GM19099 (cell line): ENCODE data around the gene INPP5F.

Experiments used
- POLR2A ChIP-seq: IDR thresholded peaks from 3 replicates; pipeline ENCODE4 v1.6.1; 2011; ENCODE audit warnings: low read depth; ENCODE audit not compliant: insufficient read length; ENCODE audit errors: extremely low read depth

The INPP5F gene

DNA sequence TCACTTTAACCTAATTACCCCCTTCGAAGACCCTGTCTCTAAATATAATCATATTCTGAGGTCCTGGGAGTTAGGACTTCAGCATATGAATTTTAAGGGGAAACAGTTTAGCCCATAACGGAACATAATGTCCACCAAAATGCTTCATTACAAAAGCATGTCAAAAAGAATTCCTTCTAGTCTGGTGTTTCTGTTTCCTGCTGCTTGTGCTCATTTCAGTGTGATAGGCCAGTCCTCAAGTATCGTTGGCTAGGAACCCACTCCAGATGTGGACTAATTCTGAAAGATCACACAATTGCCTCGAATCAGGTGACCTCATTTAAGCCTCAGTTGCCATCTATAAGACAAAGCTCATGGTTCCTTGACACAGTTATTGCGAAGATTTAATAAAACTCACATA lies 29.6 kb downstream of the INPP5F start:
- no peak for TF ChIP-seq POLR2A

DNA sequence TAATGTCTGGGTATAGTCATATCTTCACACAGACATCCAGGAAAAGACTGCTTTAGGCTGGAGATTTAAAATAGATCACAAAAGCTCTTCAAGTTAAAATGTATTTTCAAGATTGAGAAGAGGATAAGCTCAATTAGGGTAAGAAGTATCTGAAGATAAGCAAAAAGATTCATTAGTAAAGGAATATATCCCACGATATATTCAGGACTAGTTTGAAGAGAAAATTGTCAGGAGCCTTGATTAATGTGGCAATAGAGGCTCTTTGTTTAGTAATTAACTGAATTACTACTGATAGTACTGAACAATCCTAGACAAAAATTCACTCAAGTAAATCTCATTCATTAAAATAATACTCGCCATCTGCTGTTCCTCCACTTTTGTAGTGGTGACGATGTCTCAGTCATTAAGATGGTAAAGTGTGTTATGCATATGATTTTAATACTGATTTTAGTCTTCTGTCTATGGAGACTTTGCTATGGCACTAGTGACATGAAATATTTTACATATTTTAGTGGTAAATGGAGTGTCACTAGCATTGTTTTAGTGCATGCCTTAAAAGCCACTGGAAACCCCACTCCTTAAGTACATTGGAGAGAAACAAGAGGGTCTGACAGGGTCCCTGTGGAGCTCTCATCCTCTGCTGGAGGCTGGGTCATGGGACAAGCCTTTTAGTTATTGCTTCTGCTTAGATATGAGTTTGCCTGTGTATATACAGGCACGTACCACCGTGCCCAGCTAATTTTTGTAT lies 32.8 kb downstream of the INPP5F start:
- TF ChIP-seq POLR2A: no peak

DNA sequence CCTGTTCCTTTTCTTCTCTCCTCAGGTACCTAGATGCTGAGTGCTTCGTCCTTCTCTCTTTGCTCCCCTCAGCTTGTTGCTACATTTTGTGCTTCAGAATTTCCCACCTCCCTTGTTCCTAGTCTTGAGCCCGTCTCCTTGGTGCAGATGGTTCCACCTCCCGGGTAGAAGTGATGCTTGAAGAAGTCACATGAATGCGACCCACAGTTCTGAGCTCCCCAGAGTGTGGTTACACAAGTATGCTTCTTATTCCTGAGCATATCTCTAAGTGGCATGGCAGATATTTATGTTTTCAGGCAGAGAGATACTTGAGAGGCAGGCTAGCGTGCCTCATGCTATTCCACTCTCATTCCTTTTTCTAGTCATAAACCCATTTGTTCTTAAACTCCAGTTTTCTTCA lies 34.0 kb downstream of the INPP5F start:
- TF ChIP-seq POLR2A: no peak

DNA sequence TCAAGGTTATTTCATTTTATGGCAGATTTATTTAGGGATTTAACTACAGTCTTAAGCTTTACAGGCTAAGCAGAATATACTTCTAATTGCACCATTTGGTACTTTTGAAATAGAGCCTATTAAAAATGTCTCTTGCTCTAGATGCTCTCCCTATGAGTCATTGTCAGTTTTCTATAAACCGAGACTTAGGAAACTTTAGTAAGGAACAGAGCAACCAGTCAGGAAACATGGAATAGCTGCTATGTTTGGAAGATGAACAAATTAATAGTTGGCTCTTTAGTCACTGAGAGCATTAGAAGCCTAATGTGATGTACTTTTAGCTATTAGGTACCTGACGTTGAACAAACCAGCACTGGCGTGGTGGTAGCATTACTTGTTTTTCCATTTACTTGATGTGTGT lies 35.3 kb downstream of the INPP5F start:
- no peak for TF ChIP-seq POLR2A

DNA sequence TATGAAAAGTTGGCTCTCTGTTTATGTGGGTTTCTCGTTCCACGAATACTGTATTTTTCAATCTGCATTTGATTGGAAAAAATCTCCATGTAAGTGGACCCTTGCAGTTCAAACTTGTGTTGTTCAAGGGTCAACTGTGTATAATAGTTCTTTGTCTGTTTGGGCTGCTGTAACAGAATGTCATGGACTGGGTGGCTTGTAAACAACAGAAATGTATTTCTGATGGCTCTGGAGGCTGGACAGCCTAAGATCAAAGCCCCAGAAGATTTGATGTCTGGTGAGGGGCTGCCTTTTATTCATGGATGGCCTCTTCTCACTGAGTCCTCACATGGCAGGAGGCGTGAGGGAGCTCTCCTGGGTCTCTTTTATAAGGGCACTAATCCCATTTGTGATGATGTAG lies 36.2 kb downstream of the INPP5F start:
- TF ChIP-seq POLR2A: no peak

DNA sequence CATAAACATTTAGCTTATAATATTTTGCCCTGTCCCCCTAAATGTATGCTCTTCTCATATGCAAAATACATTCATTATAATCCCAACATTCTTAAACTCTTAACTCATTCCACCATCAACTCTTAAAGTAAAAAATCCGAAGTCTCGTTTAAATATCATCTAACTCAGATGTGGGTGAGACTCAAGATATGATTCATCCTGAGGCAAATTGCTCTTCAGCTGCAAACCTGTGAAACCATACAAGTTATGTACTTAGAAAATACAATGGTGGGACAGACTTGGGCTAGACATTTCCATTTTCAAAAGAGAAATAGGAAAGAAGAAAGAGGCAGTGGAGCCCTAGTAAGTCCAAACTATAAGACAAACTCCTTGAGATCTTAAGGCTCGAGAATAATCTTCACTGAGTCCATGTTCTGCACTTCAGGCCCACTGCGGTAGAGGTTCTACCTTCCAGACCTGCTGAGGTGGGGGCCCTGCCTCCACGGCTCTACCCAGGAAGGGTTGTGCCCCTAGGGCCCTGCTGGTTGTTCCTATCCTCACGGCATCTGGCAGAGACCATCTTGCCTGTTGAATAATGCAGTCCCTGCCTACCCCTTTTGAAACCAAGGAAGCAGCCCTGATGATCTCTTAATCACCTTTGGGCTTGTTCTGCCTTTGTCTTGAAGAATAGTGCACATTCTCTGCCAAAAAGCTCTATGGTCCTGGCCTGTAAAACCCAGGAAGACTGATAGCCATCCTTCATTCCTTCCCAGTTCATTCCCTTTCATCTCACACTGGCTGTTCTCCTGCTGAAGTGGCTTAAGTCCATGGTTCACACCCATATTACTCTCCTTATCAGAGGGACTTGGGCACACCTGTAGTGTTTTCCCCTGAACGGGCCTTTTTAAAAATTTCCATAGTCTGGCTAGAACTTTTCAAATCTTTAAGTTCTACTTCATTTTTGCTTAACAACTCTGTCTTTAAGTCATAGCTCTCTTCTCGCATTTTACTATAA lies 37.3 kb downstream of the INPP5F start:
- TF ChIP-seq POLR2A: no peak

DNA sequence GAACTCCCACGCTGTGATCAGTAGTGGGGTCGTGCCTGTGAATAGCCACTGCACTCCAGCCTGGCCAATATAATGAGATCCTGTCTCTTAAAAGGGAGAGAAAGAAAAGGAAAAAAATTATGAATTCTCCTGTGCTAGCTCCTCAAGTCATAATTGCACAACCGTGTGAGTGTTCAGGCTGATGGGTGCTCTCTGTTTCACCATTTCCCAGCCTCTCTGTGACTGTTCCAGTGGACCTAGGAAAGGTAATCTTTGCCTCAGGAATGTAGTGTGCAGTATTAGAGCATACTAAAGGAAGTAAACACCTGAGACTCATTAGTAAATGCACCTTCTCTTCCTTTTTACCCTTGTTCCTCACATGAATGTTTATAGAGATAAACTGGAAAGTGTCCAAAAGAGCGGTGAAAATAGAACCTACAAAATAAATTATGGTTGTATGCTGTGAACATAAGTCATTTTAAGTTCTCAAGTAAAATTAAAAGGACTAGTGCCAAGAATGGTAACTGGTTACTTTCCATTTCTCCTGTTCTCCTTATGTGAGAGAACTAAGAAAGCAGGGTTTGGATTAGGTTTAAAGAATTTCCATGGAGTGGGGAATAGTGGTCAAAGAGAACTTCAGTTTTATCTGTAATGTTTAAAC lies 42.7 kb downstream of the INPP5F start:
- no peak for TF ChIP-seq POLR2A

DNA sequence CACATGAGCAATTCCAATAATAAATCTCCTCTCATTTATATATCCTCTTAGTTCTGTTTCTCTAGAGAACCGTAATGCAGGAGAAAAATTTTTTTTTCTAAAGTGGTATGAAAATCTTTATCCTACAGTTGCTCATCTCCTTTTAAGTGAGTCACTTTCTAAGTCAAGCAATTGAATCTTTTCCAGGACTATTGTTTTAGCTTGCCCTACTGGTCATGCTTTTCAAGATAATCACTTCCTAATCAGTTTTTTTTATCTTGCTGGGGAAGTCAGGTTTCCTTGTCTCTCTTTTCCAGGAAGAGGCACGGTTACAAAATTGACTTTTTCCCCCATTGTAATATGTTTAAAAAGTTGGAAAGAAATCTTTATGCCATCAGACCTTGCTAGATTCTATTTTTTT lies 44.0 kb downstream of the INPP5F start:
- no peak for TF ChIP-seq POLR2A

DNA sequence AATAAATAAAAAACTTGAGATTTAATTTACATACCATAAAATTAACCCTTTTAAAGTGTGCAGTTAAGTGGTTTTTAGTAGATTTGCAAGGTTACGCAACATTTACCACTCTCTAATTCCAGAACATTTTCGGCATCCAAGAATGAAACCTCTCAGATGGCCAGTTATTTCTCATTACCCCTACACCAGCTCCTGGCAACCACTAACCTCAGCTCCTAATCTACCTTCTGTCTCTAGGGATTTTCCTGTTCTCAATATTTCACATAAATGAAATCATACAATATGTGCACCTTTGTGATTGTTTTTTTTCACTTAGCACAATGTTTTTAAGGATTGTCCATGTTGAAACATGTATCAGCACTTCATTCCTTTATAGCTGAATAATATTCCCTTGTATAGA lies 45.1 kb downstream of the INPP5F start:
- TF ChIP-seq POLR2A: no peak

DNA sequence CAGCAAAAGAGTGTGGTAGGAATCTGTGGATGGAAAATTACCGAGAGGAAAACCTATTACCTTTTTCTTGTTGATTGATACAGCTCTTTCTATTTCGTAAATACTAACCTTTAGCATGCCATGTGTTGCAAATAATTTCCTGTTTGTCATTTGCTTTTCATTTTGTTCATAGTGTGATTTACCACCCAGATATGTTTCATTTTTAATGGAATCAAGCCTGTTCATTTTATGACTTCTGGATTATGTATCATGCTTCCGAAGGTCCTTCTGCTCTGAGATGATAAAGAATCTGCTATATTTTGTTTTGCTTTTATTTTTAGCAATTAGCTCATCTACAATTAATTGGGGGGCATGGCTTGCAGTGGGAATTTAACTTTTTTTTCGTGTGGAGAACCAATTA lies 46.5 kb downstream of the INPP5F start:
- no peak for TF ChIP-seq POLR2A

DNA sequence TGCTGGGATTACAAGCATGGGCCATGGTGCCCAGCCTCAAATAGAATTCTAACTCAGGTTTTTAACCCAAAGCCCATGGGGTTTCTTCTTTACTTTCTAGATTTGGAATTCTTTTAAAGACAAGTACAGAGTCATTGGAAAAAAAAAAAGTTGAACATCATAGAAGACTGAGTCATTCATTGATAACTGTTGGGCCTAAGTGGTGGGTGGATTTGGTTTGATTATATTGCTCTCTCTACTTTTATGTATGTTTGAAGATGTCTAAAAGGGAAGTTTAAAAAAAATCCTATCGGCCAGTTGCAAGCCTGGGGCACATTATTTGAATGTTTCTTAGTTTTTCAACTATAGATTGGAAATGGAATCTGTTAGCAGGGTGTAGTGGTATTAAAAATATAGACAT lies 49.7 kb downstream of the INPP5F start:
- no peak for TF ChIP-seq POLR2A

DNA sequence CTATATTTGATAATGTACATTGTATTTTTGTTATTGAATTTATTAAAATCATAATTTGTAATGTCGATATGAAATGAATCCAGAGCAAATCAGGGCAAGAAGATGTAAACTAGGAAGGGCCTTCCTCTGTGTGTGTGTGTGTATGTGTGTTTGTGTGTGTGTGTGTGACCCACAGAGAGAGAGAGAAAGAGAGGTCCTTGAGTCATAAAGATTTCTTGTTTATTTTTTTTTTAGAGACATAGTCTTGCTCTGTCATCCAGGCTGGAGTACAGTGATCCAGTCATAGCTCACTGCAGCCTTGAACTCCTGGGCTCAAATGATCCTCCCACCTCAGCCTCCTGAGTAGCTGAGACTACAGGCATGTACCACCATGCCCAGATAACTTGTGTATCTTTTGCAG lies 50.7 kb downstream of the INPP5F start:
- no peak for TF ChIP-seq POLR2A

DNA sequence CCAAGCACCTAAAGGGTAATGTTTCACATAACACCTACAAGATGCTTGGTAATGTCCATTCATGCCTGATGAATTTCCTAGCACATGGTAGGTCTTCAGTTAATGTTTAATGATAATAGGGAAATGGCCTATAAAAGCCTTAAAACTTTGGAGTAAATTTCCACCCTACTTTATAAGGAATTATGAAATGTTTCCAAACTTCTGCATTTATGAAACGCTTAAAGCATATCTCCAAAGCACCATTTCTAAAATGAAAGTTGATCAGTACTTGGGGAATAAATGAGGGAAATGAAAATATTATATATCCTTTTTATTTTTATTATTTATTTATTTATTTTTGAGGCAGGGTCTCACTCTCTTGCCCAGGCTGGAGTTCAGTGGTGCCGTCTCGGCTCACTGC lies 51.8 kb downstream of the INPP5F start:
- no peak for TF ChIP-seq POLR2A

DNA sequence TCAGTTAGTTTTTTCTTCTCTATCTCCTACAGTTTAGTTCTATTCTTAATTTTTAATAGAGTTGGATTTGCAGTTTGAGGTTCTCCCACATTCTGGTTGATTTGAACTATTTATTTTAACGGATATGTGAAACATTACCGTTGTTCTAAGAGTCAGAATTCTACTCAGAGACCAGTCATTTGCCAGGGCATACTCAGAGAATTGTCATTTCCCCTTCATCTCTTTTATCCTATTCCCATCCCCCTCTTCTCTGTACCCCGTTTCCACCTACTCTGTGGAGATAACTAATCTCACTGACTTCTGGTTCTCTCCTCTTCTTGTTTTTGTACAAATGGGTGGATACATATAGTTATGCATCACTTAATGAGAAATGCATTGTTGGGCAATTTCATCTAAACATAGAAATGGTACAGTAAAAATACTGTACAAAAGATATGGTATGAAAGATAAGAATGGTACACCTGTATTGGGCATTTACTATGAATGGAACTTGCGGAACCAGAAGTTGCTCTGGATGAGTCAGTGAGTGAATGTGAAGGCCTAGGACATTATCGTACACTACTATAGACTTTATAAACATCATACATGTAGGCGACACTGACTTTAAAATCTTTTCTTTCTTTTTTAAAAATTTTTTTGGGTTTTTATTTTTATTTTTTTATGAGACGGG lies 53.1 kb downstream of the INPP5F start:
- TF ChIP-seq POLR2A: no peak
